Astrocyte of the spinal cord (primary cell): Measurements from ENCODE around the gene OR51B2.
"Not testable (repeated sequence)": the region's sequence is repeated elsewhere in the genome, so short reads cannot be mapped to it uniquely, and the experiment has no call there.

Source experiments
- DNase-seq: peaks from one replicate; pipeline ENCODE4 v3.0.0; 2011; ENCODE audit warnings: low read depth, low spot score
- H3K4me3 ChIP-seq: 2 replicates; pipeline ENCODE4 v1.5.1; 2011; ENCODE audit warnings: low read depth, mild to moderate bottlenecking, low read length, moderate library complexity
- CTCF ChIP-seq: IDR thresholded peaks from 2 replicates; pipeline ENCODE4 v1.5.1; 2012; ENCODE audit warnings: low read depth, mild to moderate bottlenecking, low read length, inconsistent platforms
- in situ Hi-C: cut with HindIII; loops from 2 replicates; pipeline ENCODE4 v1.10.0; 2017; ENCODE audit warnings: low sequenced_read_pairs

OR51B2 gene

GRCh38 chr11:5364214-5364613, 40.1 kb upstream of the OR51B2 start:
- no peak overlapping the region for H3K4me3 ChIP-seq
- no peak for TF ChIP-seq CTCF
- in situ Hi-C loops, result no loop called here
- peak; percentile 69 for DNase-seq

GRCh38 chr11:5363679-5364078, 39.6 kb upstream of the OR51B2 start:
- in situ Hi-C loops, result no loop called here
- no peak for DNase-seq
- H3K4me3 ChIP-seq, result no peak overlapping the region
- no peak for TF ChIP-seq CTCF

- no peak for TF ChIP-seq CTCF
- DNase-seq, result no peak
- in situ Hi-C loops, result no loop called here
- H3K4me3 ChIP-seq, result no peak overlapping the region
Measured at GRCh38 chr11:5362017-5362625, 38.0 kb upstream of the OR51B2 start.

- DNase-seq, in situ Hi-C loops, H3K4me3 ChIP-seq: not testable (repeated sequence)
Measured at GRCh38 chr11:5356031-5356430, 31.9 kb upstream of the OR51B2 start.

GRCh38 chr11:5351208-5351607, 27.1 kb upstream of the OR51B2 start, which contains the start of gene OR51B6:
Gene OR51B6, plus strand, starts transcription at chr11:5351508. Its CDS starts 0 bp downstream, at chr11:5351508.
- H3K4me3 ChIP-seq, result no peak within 1 kb of the TSS
- no peak for TF ChIP-seq CTCF
- in situ Hi-C loops, result no loop called here
- DNase-seq, result no peak

GRCh38 chr11:5349550-5349949, 25.5 kb upstream of the OR51B2 start:
- H3K4me3 ChIP-seq, result no peak overlapping the region
- DNase-seq, result no peak
- in situ Hi-C loops, result no loop called here
- TF ChIP-seq CTCF, result no peak

GRCh38 chr11:5348551-5349194, 24.6 kb upstream of the OR51B2 start:
- in situ Hi-C loops, result no loop called here
- no peak for DNase-seq
- TF ChIP-seq CTCF, result no peak
- H3K4me3 ChIP-seq, result no peak overlapping the region
